Measurements from ENCODE around the gene P2RX3. TPM values are rescaled to one million over a fixed set of nuclear protein-coding genes. Genes with fewer than 3 reads are reported as not detected.

Gene P2RX3
- total RNA-seq, 2 experiments from 2014 or later, result not detected

DNA sequence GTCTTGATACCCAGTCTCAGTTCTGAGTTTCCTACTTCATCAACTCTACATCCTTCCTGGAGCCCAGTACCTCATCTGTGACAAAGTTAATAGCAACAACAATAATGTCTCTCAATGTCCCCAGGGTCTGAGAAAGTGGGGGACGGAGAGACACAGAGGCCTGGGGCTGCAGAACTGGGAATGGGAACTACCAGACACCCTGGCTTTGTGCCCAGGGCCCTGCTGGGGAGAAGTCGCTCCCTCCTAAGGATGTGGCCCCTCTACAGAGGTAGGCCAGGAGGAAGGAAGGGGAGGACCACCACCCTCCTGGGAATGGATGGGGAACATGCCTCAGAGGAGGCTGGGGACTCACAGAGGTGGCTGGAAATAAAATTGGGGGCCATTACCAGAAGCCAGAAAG is 37.3 kb downstream of the P2RX3 start:
- no peak overlapping the region for H3K4me3 ChIP-seq (ENCODE audit: low read length)
- Mint-ChIP-seq H3K36me3 (ENCODE audit: low read depth) (no peaks in the 10 kb centered on the region), H3K4me1 (ENCODE audit: low read depth) (no peaks in the 10 kb centered on the region), H3K27ac (no peak overlapping the region), H3K27me3 (peaks cover 21% of the 10 kb centered on the region), H3K9me3 (no peaks in the 10 kb centered on the region), H3K4me3 (no peak overlapping the region)
- DNase-seq (no peak), ATAC-seq (ENCODE audit: poor library complexity) (no peak)
- no peaks in the 10 kb centered on the region for H3K4me1 ChIP-seq (ENCODE audit: insufficient read depth, low read length)
- intact Hi-C loops (cut with DNase I, micrococcal nuclease), result no loop called here
- CTCF ChIA-PET, result no interaction called here
- POLR2A ChIA-PET, result no interaction called here
- no peaks in the 10 kb centered on the region for H3K27me3 ChIP-seq (ENCODE audit: control insufficient read depth in 1 of 2, insufficient read depth in 2 of 2, low read length in 2 of 2)
- no peak overlapping the region for H3K27ac ChIP-seq (ENCODE audit: low read depth in 1 of 2, low read length in 2 of 2)
- no peak for TF ChIP-seq CTCF (IDR thresholded peaks at IDR 0.05)
- H3K36me3 ChIP-seq (ENCODE audit: insufficient read depth, low read length), result no peaks in the 10 kb centered on the region
- no peaks in the 10 kb centered on the region for H3K9me3 ChIP-seq (ENCODE audit: control insufficient read depth in 1 of 2, insufficient read depth in 1 of 2, low read length in 2 of 2)

DNA sequence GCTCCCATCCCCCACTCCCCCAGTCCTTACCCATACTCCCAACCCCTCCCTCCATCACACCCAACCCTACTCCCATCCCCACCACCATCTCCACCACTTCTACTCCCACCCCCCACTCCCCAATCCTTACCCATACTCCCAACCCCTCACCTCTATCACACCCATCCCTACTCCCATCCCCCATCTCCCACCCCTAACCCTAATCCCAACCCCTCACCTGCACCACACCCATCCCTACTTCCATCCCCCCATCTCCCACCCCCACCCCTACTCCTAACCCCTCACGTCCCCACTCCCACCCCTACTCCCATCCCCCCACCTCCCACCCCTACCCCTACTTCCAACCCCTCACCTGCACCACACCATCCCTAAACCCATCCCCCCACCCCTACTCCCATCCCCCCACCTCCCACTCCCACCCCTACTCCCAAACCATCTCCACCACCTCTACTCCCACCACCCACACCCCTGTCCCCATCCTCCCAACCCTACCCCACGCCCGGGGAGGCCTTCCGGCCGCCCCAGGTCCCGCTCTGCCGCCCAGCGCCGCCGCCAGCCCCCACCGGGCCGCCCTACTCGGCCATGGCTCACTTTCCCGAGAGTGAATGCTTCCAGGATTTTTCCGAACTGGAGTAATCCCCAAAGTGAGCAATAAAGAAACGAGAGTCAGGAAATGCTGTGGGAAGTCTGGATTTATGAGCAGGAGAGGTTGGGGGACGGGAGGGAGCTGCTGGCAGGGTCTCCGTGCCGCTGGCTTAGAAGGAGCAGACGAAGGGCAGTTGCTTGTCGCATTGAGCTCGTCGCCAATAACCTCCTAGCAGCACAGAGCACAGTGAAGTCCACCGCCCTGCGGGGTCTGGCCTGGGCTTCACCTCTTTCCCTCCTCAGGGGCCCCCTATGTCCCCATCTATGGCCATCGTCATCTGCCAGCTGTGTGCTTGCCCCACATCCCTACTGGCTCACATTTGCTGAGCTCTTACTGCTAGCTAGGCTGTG is 38.2 kb downstream of the P2RX3 start:
- CTCF ChIA-PET, result no interaction called here
- TF ChIP-seq CTCF (IDR thresholded peaks at IDR 0.05), result no peak

GRCh38 chr11:57377107-57377506 is 39.0 kb downstream of the P2RX3 start:
- ChIA-PET CTCF (no interaction called here), POLR2A (no interaction called here)
- Mint-ChIP-seq H3K4me3 (no peak overlapping the region), H3K36me3 (ENCODE audit: low read depth) (no peaks in the 10 kb centered on the region), H3K27me3 (peaks cover 22% of the 10 kb centered on the region), H3K4me1 (ENCODE audit: low read depth) (no peaks in the 10 kb centered on the region), H3K27ac (no peak overlapping the region), H3K9me3 (no peaks in the 10 kb centered on the region)
- H3K4me1 ChIP-seq (ENCODE audit: insufficient read depth, low read length), result no peaks in the 10 kb centered on the region
- DNase-seq (no peak), ATAC-seq (ENCODE audit: poor library complexity) (no peak)
- H3K27me3 ChIP-seq (ENCODE audit: control insufficient read depth in 1 of 2, insufficient read depth in 2 of 2, low read length in 2 of 2), result no peaks in the 10 kb centered on the region
- no peaks in the 10 kb centered on the region for H3K36me3 ChIP-seq (ENCODE audit: insufficient read depth, low read length)
- TF ChIP-seq CTCF (IDR thresholded peaks at IDR 0.05), result no peak
- no peaks in the 10 kb centered on the region for H3K9me3 ChIP-seq (ENCODE audit: control insufficient read depth in 1 of 2, insufficient read depth in 1 of 2, low read length in 2 of 2)
- no peak overlapping the region for H3K4me3 ChIP-seq (ENCODE audit: low read length)
- intact Hi-C loops (cut with DNase I, micrococcal nuclease), result no loop called here
- H3K27ac ChIP-seq (ENCODE audit: low read depth in 1 of 2, low read length in 2 of 2), result no peak overlapping the region

More for the DNA sequence above, 38.2 kb downstream of the P2RX3 start:
- Histone ChIP-seq H3K36me3 (ENCODE audit: insufficient read depth, low read length) (no peaks in the 10 kb centered on the region), H3K9me3 (ENCODE audit: control insufficient read depth in 1 of 2, insufficient read depth in 1 of 2, low read length in 2 of 2) (no peaks in the 10 kb centered on the region), H3K27ac (ENCODE audit: low read depth in 1 of 2, low read length in 2 of 2) (no peak overlapping the region), H3K4me3 (ENCODE audit: low read length) (no peak overlapping the region), H3K27me3 (ENCODE audit: control insufficient read depth in 1 of 2, insufficient read depth in 2 of 2, low read length in 2 of 2) (no peaks in the 10 kb centered on the region), H3K4me1 (ENCODE audit: insufficient read depth, low read length) (no peaks in the 10 kb centered on the region)
- no peaks in the 10 kb centered on the region for H3K9me3 Mint-ChIP-seq
- peaks cover 21% of the 10 kb centered on the region for H3K27me3 Mint-ChIP-seq
- intact Hi-C loops (cut with DNase I, micrococcal nuclease), result no loop called here
- H3K36me3 Mint-ChIP-seq (ENCODE audit: low read depth), result no peaks in the 10 kb centered on the region
- DNase-seq (no peak), ATAC-seq (ENCODE audit: poor library complexity) (no peak)
- POLR2A ChIA-PET, result no interaction called here
- H3K27ac Mint-ChIP-seq, result no peak overlapping the region
- no peak overlapping the region for H3K4me3 Mint-ChIP-seq
- H3K4me1 Mint-ChIP-seq (ENCODE audit: low read depth), result no peaks in the 10 kb centered on the region
